ENCODE measurements around the gene LRRC37A3.
A peak's percentile ranks its signal among the peaks of the same experiment; 100 is the strongest.
"Not testable (repeated sequence)": the region's sequence is repeated elsewhere in the genome, so short reads cannot be mapped to it uniquely, and the experiment has no call there.

Gene LRRC37A3

DNA sequence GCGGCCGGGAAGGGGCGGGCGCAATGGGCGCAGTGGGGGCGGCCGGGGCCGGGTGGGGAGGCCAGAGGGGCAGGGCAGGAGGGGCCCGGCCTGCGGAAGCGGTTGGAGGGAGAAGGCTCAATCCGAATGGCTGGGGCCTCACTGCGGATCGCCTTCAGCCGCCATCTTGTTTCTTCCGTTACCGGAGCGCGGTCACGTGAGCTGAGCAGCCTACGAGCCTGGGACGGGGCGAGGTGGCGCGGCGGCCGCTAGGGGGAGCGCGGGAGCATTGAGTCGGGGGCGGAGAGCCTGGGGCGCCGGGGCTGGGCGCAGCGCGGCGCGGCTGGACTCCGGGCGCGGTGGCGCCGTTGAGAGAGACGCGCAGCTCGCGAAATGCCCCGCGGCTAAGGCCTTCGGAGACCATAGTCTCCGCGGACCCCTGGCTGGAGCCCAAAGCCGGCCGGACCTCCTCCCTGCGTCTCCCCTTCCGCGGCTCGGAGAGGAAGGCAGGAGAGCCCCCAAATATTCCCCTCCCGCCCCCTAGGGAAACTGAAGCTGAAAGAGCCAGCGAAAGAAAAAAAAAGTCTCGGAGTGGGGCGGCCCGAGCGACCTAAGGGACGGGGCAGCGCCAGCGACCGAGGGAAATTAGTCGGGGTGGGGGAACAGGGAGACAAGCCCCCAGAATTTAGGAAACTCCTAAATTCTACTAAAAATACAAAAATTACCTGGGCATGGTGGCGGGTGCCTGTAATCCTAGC is at the start of gene LRRC37A3:
LRRC37A3 (minus strand) TSS at position 190 of the 737 bp plus-strand sequence. CDS start 22,221 bp downstream, outside the sequence.
- peak; percentile 97 for DNase-seq

DNA sequence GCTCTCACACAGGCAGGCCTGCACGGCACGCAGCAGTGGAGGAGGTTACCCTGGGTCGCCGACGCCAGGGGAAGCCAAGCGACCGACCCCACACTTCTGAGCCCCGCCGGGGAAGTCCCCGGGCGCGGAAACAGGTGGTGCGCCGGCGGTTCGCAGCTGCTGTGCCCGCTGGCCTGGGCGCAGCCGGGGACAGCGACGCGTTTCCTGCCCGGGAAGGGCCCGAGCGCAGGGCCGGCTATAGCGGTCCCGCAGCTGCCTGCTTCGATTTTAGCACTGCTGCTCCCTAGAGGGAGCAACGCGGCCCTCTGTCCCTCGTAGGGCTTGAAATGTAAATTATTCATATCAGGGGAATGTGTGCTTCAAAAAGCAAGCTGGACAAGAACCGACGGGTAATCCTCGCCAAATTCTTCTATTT is 46.6 kb upstream of the LRRC37A3 start:
- DNase-seq: peak; percentile 62

DNA sequence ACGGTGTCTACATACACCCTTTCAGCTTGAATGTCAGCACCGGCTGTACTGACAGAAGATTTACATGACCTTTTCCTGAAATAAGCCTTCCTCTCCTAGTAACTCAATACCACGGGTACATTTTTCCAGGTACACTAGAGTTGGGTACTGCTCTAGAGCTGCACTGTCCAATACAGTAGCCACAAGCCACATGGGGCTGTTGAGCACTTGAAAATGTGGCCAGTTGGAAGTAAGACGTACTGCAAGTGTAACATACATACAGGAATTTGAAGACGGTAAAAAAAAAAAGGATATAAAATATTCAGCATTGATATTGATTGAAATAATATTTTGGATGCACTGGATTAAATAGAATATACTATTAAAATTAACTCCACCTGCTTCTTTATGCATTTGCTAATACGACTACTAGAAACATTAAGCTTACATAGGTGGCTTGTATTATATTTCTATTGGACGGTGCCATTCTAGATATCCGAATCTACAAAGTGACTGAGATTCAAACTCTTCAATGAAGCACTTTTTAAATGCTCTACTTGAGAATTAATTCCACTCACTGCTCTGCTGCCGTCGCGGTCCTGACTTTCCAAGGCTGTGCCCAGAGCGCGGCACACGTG is 46.1 kb upstream of the LRRC37A3 start:
- DNase-seq: not testable (repeated sequence)

DNA sequence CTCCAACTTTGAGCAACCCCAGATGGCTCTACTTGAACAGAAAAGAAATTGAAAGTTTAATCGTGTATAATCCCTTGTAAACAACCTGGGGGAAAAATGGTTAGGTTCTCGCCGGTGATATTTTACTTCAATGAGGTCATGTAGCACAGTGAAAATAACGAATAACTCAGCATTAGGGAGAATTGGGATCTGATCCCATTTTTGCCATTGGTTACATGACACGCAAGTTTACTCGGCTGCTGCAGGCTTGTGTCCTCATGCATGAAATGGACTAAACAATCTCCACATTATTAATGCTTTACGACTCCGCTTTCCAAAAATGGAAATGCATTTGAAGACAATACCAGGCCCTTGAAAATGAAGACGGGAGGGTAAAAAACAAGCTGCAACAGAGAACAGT is 45.5 kb upstream of the LRRC37A3 start:
- DNase-seq: peak; percentile 35

DNA sequence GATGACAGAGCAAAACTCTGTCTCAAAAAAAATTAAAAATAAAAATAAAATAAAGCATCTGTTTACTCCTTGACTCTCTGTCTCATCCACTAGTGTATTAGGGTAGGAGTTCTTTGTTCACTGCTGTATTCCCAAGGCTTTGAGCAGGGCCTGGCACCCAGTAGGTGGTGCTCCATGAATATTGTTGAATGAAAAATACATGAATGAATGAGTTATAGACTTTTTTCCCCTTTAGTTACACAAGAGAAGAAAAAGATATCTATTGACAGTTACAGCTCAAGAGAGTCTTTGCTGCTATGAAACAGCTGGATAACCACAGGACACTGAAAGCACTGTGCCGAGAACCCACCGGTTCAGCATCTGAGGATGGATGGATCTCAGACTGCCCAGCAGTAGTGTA is 44.5 kb upstream of the LRRC37A3 start:
- not testable (repeated sequence) for DNase-seq

DNA sequence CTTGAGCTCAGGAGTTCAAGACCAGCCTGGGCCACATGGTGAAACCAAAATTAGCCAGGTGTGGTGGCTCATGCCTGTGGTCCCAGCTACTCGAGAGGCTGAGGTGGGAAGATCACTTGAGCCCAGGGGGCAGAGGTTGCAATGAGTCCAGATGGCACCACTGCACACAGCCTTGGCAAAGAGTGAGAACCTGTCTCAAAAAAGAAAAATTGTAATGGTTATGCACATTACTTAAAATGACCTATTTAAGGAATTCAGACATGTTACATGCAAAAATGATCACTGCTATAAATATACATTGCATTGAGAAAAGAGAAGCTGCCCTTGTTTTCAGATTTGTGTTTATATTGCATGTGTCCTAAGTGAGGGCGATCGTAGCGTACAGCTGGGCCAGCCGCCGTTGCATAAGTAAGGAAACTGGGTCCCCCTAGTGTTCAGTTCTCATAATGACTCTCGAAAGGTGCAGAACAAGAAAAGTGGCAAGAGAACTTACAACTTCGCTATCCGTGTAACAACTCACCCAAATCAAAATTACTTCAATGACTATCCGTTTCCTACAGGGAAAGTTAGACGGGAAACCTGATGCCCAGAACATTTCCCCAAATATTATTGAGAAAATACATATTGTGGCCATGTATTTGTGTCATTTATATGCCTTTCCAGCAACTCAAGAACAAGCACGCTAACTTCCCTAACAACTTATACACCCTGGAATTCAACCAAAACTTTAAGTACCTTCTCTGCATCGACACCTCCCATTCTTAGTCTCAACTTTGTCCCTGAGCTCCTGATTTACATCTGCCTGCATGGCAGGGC is 42.5 kb upstream of the LRRC37A3 start:
- peak; percentile 83 for DNase-seq

DNA sequence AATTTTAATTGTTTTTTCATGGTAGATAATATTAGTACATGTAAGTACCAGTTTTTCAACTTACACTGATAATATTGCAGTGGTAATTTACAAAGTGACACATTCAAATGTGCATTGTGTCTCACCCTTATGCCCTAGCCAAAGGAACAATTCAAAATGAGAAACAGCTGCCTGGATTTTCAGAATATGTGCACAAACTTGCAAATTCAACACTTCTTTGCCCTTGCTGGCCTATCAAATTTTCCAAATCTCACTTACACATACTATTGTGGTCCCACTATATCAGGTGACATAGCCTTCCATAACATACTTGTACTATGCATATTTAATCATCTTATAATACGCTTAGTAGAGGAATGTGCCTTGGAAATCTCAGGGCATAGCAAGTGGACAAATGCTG is 32.6 kb upstream of the LRRC37A3 start:
- DNase-seq: no peak

DNA sequence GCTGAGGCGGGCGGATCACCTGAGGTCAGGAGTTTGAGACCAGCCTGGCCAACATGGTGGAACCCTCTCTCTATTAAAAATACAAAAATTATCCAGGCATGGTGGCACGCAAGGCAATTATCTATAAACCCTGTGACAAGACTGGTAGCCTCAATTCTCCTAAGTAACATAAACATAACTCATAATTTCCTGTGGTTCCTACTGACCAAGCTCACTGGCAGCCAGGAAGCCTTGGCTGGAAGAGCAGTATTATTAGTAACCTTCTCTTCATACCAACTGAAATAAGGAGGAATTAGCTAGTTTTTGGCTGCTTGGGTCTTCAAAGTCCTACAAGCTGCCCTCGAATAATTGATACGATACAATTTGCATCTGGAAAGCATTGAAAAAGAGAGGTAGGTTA is 31.6 kb upstream of the LRRC37A3 start:
- no peak for DNase-seq

DNA sequence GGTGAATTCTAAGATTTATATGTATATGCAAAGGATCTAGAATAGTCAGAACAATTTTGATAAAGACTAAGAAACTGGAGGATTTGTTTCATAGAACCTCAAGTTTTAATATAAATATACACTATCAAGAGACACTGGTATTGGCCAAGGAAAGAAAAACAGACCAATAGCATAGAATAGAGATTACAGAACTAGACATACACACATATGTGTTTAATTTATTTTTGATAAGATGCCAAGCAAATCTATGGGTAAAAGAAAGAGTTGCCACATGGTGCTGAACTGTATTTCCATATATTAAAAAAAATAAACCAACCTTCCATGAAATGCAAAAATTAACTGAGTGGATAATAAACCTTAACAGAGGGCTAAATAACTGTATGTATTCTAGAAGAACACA is 27.9 kb upstream of the LRRC37A3 start:
- no peak for DNase-seq

DNA sequence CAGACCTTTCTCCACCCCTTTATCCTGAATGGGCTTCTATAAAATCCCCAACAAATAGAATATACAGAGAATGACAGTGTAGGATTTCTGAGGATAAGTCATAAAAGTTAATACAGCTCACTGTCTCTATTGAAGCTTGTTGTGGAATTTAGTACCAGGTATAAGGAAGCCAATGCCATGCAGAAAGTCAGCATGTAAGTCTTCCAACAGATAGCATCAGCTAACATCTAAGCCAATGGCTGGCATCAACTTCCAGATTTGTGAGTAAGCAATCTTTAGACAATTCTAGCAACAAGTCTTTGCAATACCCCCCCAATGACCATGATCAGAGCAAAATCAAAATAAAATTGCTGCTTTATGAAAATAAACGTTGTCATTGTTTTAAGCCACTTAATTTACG is 22.5 kb upstream of the LRRC37A3 start:
- no peak for DNase-seq

DNA sequence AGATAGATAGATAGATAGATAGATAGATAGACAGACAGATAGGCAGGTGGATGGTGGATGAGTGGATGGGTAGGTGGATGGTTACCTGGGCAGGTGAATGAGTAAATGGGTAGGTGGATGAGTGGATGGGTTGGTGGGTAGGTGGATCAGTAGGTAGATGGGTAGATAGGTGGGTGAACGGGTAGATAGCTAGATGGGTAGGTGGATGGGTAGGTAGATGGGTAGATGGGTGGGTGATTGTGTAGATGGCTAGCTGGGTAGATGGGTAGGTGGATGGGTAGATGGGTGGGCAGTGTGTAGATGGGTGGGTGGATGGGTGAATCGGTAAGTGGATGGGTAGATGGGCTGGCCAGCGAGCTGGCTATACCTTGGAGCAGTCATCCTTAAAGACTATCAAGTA is 21.8 kb upstream of the LRRC37A3 start:
- DNase-seq: no peak

DNA sequence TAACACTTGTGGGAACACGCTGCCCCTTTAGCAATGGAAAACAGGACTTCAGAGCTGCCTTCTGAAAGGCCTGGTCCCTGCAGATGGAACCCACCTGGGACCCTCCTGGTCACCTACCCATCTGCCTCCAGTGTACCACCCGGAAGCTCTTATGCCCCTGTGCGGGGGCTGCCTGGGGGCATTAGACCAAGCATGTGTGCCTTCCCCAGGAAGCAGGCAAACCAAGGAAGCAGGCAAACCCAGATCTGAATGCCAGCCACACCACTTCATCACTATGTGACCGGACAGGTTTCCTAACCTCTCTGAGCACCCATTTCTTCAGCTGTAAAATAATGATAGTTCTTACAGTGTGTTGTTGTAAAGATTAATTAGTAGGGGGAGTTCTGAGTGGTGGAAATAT is 20.8 kb upstream of the LRRC37A3 start:
- no peak for DNase-seq

DNA sequence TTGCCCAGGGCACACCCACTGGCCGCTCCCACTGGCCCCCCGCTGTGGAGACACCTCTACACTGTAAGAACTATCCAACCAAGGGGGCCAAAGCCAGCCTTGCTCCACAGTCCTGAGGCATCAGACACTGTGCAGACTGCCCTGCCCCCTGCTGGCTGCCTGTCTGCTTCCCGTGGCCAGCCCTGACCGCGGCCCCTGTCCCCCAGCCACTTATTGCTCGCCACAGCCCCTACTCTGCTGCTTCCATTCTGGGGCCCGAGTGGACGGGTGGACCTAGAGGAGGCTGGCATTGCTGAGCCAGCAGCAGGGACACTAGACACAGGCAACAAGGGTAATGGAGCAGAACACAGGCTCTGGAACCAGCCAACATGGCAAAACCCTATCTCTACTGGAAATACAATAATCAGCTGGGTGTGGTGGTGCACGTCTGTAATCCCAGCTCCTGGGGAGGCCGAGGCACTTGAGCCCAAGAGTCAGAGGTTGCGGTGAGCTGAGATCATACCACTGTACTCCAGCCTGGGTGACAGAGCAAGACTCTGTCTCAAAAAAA is 19.7 kb upstream of the LRRC37A3 start:
- no peak for DNase-seq

DNA sequence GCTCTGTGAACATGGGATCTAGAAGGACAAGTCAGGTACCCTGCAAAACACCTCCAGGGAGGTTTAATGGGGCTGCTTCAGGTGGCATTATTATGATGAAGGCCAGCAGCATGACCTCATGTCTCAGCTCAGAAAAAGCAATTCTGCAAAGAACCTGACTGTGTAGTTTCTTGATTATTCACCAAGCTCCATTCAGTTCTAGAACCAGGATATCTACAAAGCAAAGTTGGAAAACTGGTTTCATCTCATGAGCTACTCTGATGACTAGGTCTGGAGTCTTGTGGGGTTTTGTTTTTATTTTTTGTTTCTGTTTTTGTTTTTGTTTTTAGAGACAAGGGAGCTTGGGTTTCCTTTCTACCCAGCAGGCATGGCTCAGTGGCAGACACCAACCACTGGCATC is 19.0 kb upstream of the LRRC37A3 start:
- no peak for DNase-seq

DNA sequence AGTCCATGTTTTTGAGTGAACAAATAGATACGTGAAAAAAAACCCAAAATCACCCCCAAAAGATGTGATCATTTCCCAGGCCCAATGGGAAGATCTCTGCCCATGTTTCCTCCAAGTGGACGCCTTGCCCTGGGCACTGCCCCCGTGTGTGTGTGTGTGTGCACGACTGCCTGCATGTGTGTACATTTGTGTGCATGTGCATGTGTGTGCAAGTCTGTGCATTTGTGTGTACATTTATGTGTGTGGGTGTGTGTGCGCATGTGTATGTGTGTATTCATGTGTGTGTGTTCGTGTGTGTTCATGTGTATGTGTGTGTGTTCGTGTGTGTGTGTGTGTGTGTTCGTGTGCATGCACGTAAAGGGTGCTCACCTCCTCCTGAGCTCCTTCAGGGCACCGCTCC is 16.8 kb upstream of the LRRC37A3 start:
- DNase-seq: no peak

DNA sequence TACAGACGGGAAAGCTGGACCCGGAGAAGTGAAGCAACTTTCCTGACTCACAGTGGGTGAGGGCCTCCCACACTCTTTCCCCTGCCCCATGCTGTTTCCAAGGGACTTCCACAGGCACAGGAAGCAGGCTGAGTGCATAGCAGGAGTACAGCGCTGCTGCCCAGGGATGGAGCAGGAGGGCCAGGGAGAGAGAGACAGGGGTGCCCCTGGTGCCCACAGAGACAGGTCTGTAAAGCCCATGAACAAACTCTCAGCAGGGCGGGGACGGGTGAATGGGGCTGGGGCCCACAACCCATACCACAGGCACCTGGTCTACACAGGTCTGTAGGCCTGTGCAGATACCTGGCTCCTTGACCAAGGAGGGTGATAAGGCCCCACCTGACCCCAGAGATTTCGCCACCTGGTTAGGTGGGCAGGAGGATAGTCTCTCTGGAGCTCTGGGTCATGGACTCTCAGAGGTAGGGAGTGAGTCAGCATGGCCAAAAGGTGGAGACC is 15.1 kb upstream of the LRRC37A3 start:
- DNase-seq: not testable (repeated sequence)

DNA sequence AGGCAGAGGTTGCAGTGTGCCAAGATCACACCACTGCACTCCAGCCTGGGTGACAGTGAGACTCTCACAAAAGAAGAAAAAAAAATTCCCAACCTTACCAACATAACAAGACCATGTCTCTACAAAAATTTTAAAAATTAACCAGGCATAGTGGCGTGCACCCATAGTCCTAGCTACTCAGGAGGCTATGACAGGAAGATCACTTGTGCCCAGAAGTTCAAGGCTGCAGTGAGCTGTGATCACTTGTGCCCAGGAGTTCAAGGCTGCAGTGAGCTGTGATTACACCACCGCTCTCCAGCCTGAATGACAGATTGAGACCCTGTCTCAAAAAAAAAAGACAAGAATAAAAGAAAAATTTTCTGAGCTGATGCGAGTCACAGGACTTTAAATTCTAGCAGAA is 13.6 kb upstream of the LRRC37A3 start:
- DNase-seq: not testable (repeated sequence)

DNA sequence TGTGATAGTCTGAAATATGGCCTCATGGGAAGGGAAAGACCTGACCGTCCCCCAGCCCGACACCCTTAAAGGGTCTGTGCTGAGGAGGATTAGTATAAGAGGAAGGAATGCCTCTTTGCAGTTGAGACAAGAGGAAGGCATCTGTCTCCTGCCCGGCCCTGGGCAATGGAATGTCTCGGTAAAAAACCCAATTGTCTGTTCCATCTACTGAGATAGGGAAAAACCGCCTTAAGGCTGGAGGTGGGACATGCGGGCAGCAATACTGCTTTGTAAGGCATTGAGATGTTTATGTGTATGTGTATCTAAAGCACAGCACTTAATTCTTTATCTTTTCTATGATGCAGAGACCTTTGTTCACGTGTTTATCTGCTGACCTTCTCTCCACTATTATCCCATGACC is 11.1 kb upstream of the LRRC37A3 start:
- not testable (repeated sequence) for DNase-seq

DNA sequence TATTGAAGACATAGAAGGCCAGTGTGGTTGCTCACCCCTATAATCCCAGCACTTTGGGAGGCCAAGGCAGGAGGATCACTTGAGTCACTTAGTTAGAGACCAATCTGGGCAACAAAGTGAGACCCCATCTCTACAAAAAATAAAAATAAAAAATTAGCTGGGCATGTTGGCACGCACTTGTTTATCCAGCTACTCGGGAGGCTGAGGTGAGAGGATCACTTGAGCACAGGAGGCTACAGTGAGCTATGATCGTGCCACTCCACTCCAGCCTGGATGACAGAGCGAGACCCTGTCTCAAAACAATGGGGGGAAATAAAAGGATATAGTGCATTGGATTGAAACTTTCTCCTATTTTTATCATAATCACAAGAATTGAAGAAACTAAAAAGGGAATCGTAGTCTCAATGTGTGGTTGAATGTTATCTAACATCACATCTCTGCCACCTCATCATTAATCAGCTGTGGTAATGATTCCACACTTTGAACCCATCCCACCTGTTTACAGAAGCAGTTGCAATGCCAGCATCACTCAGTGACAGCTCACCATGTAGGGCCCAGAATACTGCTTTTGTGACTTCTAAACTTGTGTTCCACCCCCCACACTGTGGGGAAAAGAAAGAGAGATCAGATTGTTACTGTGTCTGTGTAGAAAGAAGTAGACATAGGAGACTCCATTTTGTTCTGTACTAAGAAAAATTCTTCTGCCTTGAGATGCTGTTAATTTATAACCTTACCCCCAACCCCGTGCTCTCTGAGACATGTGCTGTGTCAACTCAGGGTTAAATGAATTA is 10.3 kb upstream of the LRRC37A3 start:
- DNase-seq: not testable (repeated sequence)

DNA sequence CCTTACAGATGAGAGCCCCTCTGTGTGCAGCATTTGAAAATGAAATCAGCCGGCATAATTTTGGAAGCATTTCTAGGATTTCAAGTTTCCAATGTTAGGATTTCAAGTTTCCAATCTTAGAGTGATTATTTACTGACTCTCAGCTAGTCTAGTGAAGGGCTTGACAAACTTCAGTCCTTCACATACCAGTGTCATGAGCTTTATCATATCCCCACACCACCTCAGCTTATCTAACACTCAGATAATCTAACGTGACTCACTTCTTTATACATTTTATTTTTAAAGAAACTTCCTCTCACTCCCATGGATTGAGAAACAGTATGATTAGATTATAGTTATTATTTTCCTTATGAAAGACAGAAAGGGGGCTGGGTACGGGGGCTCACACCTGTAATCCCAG is 9.4 kb upstream of the LRRC37A3 start:
- DNase-seq: not testable (repeated sequence)

DNA sequence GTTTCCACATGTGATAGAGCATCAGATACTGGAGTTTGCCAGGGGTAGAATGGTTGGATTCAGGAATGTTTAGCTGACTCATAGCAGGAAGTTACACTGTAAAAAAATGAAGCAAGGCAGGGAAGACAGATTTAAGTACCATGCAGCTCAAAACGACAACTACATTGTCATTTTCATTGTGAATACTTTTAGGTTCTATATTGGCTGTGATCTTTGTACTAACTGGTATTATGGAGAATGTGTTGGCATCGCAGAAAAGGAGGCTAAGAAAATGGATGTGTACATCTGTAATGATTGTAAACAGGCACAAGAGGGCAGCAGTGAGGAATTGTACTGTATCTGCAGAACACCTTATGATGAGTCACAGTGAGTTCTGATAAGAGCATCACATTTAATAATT is 8.2 kb upstream of the LRRC37A3 start:
- peak; percentile 84 for DNase-seq

DNA sequence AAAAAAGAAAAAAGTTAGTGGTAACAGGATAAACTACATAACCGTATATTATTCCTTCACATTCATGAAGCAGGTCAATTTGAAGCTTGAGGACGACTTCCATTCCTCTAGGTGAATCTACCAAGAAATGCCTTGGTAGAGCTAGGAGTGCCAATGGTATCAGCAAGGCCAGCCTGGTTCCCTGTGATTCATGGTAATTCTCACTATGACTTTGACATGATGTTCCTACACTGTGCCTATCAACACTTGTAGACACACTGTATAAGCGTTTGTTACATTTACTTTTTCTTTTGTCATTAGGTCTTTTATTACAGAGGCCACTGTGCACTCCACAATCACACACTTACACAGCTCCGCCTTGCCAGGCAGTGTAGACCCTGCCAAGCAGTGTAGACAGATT is 7.2 kb upstream of the LRRC37A3 start:
- not testable (repeated sequence) for DNase-seq

Measured in NCI-H1694 (cell line).